NCI-H146 (cell line): ENCODE data around the gene IPO9.
"Not testable (repeated sequence)": the region's sequence is repeated elsewhere in the genome, so short reads cannot be mapped to it uniquely, and the experiment has no call there.

ENCODE experiments used
- DNase-seq: peaks from one replicate; lab custom pipeline; 2025; lab: John Stamatoyannopoulos, UW

Gene IPO9

GRCh38 chr1:201848230-201848629 lies 19.3 kb downstream of the IPO9 start:
- DNase-seq = no peak

DNA sequence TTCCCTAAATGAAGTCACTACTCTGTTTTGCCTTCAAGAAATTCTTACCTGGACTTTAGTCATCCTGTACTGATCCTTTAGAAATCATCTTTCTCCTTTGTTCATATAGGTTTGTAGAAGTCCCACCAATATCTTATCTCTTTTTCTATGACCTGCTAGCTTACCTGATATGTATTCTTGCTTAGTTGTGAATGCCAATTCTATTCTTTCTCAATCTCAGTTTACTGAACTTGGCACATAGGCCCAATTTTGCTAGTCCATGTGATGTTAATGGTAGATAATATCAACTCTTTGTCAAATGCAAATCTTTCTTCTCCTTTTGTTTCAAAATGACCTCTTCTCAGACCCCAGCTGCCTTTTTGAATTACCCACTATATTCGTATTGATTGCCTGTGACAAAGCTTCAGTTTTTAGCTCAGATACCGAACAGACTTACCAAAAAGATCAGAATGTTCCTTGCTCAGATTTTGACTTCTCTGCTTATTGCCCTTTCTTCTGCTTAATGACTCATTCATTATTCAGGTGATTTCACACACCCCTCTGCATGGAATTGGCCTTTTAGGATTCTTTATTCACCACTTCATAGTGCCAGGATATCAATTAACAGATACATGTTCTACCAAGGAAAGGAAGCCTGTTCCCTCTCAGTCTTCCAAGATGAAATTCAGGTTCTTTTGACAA lies 20.6 kb downstream of the IPO9 start:
- no peak for DNase-seq

DNA sequence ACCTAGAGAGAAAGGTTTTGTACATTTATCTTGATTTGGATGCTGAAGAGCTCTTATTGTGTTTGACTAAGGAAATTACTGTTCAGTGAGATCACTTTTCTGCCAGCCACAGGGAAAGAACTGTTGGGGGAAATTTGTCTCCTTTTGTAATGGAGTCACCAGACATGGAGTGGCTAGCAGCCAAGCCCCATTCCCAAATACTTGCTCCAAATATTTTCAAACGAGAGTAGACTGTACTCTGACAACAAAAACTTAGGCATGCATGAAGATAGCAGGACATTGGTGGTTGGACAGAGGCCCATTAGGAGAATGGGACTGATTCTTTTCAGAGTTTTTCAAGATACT lies 21.1 kb downstream of the IPO9 start:
- no peak for DNase-seq

GRCh38 chr1:201851949-201852348 lies 23.0 kb downstream of the IPO9 start:
- DNase-seq = no peak

- DNase-seq = not testable (repeated sequence)
Observed at GRCh38 chr1:201856722-201857121, 27.8 kb downstream of the IPO9 start.

GRCh38 chr1:201859424-201859823 lies 30.5 kb downstream of the IPO9 start:
- no peak for DNase-seq

DNA sequence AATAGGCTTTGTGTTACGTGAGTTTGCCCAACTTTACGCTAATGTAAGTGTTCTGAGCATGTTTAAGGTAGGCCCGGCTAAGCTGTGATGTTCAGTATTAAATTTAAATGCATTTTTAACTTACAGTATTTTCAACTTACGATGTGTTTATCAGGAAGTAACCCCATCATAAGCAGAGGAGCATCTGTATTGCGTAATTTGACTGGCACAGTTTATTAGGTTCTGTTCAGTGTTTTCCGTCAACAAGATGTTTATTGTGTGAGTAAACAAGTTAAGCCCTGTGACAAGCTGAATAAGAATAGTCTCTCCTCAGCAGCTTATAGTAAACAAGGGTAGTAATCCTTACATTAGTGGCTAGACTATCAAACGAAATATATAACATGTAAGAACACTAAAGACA lies 32.5 kb downstream of the IPO9 start:
- DNase-seq = no peak

DNA sequence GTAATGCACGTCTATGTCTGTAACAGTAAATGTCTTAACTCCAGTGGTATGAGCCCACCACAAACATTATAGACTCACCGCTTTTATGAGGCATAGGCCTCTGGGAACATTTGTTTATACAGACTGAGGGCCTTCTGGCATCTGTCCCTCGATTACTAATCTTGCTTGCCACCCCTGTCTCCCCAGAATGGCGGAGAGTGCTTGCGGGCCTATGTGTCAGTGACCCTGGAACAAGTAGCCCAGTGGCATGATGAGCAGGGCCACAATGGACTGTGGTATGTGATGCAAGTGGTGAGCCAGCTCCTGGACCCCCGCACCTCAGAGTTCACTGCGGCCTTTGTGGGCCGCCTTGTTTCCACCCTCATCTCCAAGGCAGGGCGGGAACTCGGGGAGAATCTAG lies 41.4 kb downstream of the IPO9 start:
- no peak for DNase-seq

GRCh38 chr1:201874672-201875071 lies 45.7 kb downstream of the IPO9 start:
- no peak for DNase-seq

GRCh38 chr1:201876148-201876818 lies 47.3 kb downstream of the IPO9 start:
- DNase-seq = no peak

DNA sequence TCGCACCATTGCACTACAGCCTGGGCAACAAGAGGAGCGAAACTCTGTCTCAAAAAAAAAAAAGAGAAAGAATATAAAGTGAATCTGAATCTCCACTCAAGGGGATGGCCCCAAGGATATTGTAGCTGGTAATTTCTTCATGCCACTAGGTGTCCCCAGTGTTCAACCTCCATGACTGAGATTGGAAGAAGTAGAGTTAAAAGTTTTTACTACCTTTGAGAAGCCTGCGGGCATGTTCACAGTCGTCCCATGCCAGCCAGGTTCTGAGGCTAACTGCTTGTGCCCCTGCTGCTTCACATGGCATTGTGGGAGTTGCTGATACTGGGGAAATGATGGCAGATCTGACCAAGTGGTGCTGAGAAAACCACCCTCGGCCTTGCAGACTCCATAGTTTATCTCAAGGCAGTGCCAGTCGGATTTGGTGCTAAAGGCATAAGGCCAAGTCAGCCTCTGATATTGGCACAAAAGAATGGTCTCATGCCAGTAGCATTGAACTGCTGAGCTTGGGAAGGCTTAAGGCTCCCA lies 49.0 kb downstream of the IPO9 start:
- peak; percentile 13 for DNase-seq

DNA sequence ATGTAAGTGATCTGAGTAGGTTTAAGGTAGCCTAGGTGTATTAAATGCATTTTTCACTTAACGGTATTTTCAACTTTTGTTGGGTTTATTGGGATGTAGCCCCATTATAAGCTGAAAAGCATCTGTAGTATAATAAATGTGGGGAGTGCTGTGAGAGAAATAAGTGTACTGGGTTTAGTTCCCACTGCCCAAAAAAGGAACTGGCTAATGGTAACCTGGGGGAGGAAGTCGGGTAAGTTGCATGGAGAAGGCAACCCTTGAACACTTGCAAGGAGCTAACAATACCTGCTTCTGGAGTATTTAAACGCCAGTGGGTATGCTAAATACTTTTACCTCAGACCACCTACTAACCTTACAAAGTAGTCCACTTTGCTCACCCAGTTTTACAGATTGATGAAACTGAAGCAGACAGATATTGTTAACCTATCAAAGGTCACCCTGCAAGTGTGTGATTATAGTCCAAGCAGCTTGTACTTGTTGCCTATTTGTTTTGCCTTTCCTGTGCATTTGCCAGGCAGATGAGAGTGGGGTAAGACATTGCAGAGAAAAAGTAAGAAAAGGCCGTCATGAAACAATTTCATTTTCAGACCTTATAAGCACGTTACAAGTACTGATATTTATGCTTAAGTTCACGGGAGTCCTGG lies 52.1 kb downstream of the IPO9 start:
- DNase-seq = no peak

DNA sequence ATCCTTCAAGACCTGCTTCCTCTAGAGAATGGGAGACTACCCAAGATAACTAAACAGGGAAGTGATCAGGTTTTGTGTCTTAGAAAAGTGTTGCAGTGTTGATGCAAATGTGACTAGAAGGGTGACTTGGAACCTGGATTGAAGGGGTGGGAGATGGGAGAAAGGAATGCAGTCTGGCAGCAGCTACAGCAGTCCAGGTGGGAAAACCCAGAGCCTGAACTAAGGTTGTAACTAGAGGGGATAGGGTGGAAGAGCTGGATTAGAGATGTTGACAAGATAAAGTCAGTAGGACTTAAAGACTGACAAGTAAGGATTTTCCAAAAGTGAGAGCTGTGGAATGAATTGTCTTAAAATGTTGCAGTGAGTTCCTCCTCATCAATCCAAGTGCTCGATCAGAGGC lies 52.7 kb downstream of the IPO9 start:
- no peak for DNase-seq

DNA sequence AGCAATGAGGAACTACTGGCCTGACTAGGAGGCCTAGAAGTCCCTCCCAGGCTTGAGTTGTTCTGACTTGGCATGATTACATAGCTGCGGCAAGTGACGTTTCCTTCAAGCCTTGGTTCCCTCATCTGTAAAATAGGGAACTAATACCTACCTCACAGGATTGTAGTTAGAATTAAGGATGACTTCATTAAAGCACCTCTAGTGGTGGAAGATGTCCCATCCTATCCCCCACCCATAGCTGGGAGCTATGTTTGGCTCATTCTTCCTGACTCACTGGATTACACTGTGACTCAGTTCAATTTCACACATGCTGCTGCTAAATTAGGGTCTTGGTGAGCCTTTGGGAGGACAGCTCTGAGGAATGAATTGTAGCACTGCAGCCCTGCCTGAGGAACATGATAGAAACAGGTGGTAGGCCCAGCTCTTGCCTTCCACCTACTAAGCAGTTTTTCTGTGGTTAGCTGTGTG lies 53.7 kb downstream of the IPO9 start:
- DNase-seq = no peak

- DNase-seq = no peak
Observed at GRCh38 chr1:201883266-201883665, 54.3 kb downstream of the IPO9 start.

DNA sequence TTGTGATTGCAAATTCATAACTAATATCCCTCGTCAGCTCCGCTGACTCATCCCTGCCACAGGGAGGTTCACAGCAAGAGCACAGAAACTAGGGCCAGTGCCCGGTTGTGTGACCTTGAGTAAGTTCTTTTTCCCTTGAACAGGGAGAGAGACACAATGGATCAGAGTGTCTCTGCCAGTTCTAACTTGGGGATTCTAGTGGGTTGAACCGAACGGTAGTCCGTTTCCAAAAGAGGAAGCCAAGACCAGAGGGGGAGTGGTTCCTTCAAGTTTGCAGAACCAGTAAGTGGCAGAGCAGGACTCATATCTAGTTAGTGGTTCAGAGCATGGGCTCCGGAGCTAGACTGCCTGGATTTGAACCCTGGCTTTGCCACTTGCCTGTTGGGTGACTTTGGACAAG lies 54.8 kb downstream of the IPO9 start:
- no peak for DNase-seq

DNA sequence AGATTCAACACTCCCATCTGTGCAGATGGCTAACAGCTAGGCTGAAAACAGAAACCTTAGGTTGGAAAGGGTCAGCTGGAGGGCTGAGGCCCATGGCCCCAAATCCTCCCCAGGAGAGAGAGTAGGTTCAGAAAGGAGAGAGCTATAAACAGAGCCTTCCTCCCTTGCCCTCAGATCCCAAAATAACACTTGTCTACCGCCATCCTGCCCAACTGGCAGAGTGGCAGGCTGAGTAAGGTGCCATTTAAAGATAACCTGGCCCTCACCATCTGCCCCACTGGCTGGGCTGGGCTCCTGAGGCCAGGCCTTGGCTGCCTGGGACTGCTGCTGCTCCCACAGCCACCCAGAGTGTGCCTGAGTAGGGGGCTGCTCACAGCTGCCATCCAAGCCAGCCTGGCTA lies 55.5 kb downstream of the IPO9 start:
- no peak for DNase-seq

DNA sequence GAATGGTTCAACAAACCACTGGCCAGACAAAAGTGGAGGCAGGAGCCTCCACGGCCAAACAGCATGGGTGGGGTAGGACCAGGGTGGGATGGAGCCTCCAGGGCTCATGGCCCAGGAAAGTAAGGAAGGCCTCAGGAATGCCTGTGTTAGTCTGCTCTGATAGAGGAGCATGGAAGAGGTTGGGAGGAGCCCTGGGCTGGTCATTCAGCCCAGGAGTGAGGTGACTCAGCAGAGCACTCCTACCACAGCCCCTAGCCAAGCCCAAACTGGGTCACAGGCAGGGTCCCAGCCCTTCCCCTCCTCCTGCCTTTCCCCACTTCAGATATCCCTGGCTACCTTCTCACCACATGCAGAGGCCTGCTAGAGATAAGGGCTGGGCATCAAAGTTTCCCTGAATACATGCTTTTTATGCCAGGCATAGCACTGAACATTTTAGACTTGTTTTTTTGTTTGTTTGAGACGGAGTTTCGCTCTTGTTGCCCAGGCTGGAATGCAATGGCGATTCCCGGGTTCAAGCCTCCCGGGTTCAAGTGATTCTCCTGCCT lies 56.6 kb downstream of the IPO9 start:
- DNase-seq = no peak

GRCh38 chr1:201886103-201886885 lies 57.3 kb downstream of the IPO9 start:
- no peak for DNase-seq

DNA sequence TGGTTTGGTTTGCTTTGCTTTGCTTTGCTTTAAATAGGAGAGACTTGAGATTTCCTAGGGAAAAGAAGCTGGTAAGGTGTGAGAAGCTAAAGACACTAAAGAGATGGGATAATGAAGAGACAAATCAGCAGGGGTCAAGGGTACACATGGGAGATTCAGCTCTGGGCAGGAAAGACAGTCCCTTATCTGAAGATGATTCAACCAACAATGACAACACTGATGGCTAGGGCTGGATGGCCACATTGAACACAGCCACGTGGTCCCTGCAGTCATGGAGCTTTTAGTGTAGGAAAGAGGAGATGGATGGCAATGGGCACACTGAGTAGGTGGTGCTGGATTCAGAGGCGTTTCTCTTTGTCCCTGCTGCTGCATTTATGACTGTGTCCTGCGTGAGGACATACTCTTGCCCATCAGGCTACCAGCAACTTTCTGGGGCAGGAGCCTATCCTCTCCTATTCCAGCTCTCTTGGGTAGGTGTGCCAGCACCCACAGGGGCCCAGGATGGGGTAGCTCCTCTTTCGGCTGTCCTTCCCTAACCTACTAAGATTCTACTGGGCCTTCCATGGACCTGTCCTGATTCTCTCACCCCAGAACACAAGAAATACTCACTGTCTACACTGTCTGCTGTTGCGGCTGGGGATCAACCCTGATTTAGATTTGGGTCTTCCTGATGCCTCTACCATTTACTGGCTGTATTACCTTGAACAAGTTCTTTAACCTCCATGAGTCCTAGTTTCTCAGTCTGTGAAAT lies 58.3 kb downstream of the IPO9 start:
- no peak for DNase-seq
